Activated naive CD4-positive, alpha-beta T cell treated with anti-CD3 and anti-CD28 coated beads for 36 hours (primary cell): ENCODE data around the gene ZNF555. TPM values are rescaled to one million over a fixed set of nuclear protein-coding genes. Genes with fewer than 3 reads are reported as not detected.

Experiments
- CTCF ChIA-PET: fragments of 350-600 bp; sonication (Branson Sonifier 250); formaldehyde crosslinking; loops from one replicate; lab custom pipeline; 2021; ENCODE audit warnings: antibody characterized with exemption; lab: Charles Lee
- DNase-seq: peaks from one replicate; pipeline ENCODE4 v3.0.0-alpha.2; 2020
- H3K27ac Mint-ChIP-seq: one replicate; pipeline ENCODE4 v1.8.0; 2021; ENCODE audit warnings: mild to moderate bottlenecking, mixed read lengths
- H3K27me3 Mint-ChIP-seq: one replicate; pipeline ENCODE4 v1.8.0; 2021; ENCODE audit warnings: low read depth, mixed read lengths
- H3K36me3 Mint-ChIP-seq: one replicate; pipeline ENCODE4 v1.8.0; 2021; ENCODE audit warnings: low read depth, mixed read lengths
- H3K4me1 Mint-ChIP-seq: one replicate; pipeline ENCODE4 v1.8.0; 2021; ENCODE audit warnings: low read depth, mixed read lengths
- H3K4me3 Mint-ChIP-seq: one replicate; pipeline ENCODE4 v1.8.0; 2021; ENCODE audit warnings: mild to moderate bottlenecking, moderate library complexity, mixed read lengths
- H3K9me3 Mint-ChIP-seq: one replicate; pipeline ENCODE4 v1.8.0; 2021; ENCODE audit warnings: mixed read lengths
- intact Hi-C: fragments of 100-400 bp; cut with micrococcal nuclease; formaldehyde crosslinking; loops from one replicate; pipeline ENCODE4 v1.15.1; 2023
- total RNA-seq, 2 experiments: library from RNA; stranded (reverse); gene quantifications; one replicate each; pipeline ENCODE4 v1.2.3, GENCODE V29; 2021

ZNF555 gene
- total RNA-seq, 2 experiments from 2014 or later = 1.7 to 3.0 TPM

- Mint-ChIP-seq H3K4me3 (no peak overlapping the region), H3K36me3 (peaks cover 31% of the 10 kb centered on the region), H3K9me3 (no peaks in the 10 kb centered on the region), H3K27me3 (no peaks in the 10 kb centered on the region), H3K4me1 (no peaks in the 10 kb centered on the region), H3K27ac (no peak overlapping the region)
- CTCF ChIA-PET = no interaction called here
- no peak for DNase-seq
- intact Hi-C loops = no loop called here
Measured at GRCh38 chr19:2800506-2800905, 40.8 kb upstream of the ZNF555 start.

DNA sequence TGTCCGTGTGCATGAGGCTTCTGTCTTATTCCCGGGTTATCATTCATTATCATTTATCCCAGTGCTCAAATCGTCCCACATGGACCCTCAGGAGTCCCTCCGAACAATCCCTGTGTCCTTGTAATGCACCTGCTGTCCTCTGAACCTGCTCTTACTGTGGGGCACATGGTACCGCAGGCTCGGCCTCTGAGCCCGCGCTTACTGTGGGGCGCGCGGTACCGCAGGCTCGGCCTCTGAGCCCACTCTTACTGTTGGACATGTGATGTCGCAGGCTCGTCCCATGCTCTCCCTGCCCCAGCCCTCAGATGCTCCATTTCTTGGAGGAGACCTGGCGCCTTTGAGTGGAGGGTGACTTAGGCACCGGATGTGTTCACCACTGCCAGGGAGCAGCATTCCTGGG, 38.4 kb upstream of the ZNF555 start:
- H3K4me3 Mint-ChIP-seq = no peak overlapping the region
- H3K27me3 Mint-ChIP-seq = no peaks in the 10 kb centered on the region
- intact Hi-C loops = no loop called here
- H3K9me3 Mint-ChIP-seq = no peaks in the 10 kb centered on the region
- DNase-seq = no peak
- no peaks in the 10 kb centered on the region for H3K4me1 Mint-ChIP-seq
- no peak overlapping the region for H3K27ac Mint-ChIP-seq
- peaks cover 18% of the 10 kb centered on the region for H3K36me3 Mint-ChIP-seq
- CTCF ChIA-PET = no interaction called here

- DNase-seq = no peak
- Mint-ChIP-seq H3K9me3 (no peaks in the 10 kb centered on the region), H3K36me3 (peaks cover 19% of the 10 kb centered on the region), H3K27ac (no peak overlapping the region), H3K27me3 (no peaks in the 10 kb centered on the region), H3K4me1 (no peaks in the 10 kb centered on the region), H3K4me3 (no peak overlapping the region)
- CTCF ChIA-PET = no interaction called here
- intact Hi-C loops = no loop called here
Measured at GRCh38 chr19:2803486-2804155, 37.7 kb upstream of the ZNF555 start.

GRCh38 chr19:2804156-2805004, 36.9 kb upstream of the ZNF555 start:
- CTCF ChIA-PET = no interaction called here
- Mint-ChIP-seq H3K27ac (no peak overlapping the region), H3K4me3 (no peak overlapping the region), H3K36me3 (peaks cover 25% of the 10 kb centered on the region), H3K4me1 (no peaks in the 10 kb centered on the region), H3K9me3 (no peaks in the 10 kb centered on the region), H3K27me3 (no peaks in the 10 kb centered on the region)
- intact Hi-C loops = no loop called here
- no peak for DNase-seq

GRCh38 chr19:2805261-2805900, 35.9 kb upstream of the ZNF555 start:
- CTCF ChIA-PET = no interaction called here
- H3K27me3 Mint-ChIP-seq = no peaks in the 10 kb centered on the region
- intact Hi-C loops = no loop called here
- DNase-seq = no peak
- H3K4me1 Mint-ChIP-seq = no peaks in the 10 kb centered on the region
- peaks cover 25% of the 10 kb centered on the region for H3K36me3 Mint-ChIP-seq
- no peak overlapping the region for H3K27ac Mint-ChIP-seq
- no peaks in the 10 kb centered on the region for H3K9me3 Mint-ChIP-seq
- H3K4me3 Mint-ChIP-seq = no peak overlapping the region

GRCh38 chr19:2805991-2806649, 35.2 kb upstream of the ZNF555 start:
- Mint-ChIP-seq H3K27me3 (no peaks in the 10 kb centered on the region), H3K36me3 (peaks cover 22% of the 10 kb centered on the region), H3K27ac (no peak overlapping the region), H3K4me1 (no peaks in the 10 kb centered on the region), H3K4me3 (no peak overlapping the region), H3K9me3 (no peaks in the 10 kb centered on the region)
- no peak for DNase-seq
- CTCF ChIA-PET = no interaction called here
- intact Hi-C loops = no loop called here

DNA sequence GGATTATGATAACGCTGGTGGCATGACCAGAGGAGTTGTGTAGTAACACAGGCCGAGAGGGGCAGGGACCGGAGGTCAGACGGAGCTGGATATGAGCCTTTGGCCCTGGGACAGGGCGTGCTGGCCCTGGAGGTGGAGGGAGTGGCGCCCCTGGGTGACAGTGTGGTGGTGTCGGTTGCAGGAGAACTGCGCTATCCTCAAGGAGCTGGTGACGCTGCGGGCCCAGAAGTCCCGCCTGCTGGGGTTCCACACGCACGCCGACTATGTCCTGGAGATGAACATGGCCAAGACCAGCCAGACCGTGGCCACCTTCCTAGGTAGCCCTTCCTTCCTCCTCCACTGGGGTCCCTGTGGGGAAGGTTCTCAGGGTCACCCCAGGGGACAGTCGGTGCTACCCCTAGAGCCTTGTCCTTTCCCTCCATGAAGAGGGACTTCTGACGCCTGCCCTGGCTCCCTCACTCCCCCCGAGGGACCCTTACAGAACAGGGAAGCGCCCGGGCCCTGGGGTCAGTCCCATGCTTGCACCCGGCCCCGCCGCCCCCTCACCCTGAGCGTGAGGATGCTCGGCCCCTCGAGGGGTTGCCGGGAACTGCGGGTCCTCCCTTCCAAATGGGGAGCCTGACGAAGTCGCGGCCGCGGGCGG, 34.4 kb upstream of the ZNF555 start:
- no peak overlapping the region for H3K4me3 Mint-ChIP-seq
- H3K9me3 Mint-ChIP-seq = no peaks in the 10 kb centered on the region
- H3K27me3 Mint-ChIP-seq = no peaks in the 10 kb centered on the region
- no peaks in the 10 kb centered on the region for H3K4me1 Mint-ChIP-seq
- no peak overlapping the region for H3K27ac Mint-ChIP-seq
- CTCF ChIA-PET = no interaction called here
- intact Hi-C loops = no loop called here
- H3K36me3 Mint-ChIP-seq = peaks cover 20% of the 10 kb centered on the region
- DNase-seq = no peak

GRCh38 chr19:2807379-2808128, 33.7 kb upstream of the ZNF555 start:
- CTCF ChIA-PET = no interaction called here
- H3K36me3 Mint-ChIP-seq = peaks cover 19% of the 10 kb centered on the region
- no peaks in the 10 kb centered on the region for H3K4me1 Mint-ChIP-seq
- DNase-seq = no peak
- no peak overlapping the region for H3K4me3 Mint-ChIP-seq
- intact Hi-C loops = no loop called here
- no peak overlapping the region for H3K27ac Mint-ChIP-seq
- no peaks in the 10 kb centered on the region for H3K27me3 Mint-ChIP-seq
- H3K9me3 Mint-ChIP-seq = no peaks in the 10 kb centered on the region

DNA sequence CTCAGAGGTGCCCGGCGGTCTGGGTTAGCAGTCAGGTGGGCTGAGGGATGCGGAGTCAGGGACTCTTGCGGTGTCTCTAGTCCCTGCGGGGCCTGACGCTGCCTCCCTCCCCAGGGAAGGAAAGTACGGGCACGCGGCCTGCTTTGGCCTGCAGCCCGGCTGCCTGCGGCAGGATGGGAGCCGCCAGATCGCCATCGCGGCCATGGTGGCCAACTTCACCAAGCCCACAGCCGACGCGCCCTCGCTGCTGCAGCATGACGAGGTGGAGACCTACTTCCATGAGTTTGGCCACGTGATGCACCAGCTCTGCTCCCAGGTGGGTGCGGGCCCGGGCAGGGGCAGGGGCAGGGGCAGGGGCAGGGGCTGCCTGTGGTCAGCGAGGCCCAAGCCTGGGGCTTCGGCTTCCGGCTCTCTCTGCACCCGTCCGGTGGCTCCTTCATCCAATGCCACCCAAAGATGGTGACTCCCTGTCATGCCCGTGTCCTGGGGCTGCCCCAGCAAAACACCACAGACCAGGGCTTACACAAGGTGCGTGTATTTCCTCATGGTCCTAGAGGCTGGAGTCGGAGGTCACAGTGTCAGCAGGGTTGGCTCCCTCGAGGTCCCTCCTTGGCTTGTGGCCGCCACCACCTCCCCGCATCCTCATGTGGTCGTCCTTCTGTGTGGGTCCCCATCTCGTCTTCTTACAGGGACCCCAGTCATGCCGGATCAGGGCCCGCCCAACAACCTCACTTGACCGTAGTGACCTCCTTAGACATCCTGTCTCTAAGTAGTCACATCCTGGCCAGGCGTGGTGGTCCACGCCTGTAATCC, 32.9 kb upstream of the ZNF555 start:
- Mint-ChIP-seq H3K4me1 (no peaks in the 10 kb centered on the region), H3K4me3 (no peak overlapping the region), H3K9me3 (no peaks in the 10 kb centered on the region), H3K27ac (no peak overlapping the region), H3K27me3 (no peaks in the 10 kb centered on the region), H3K36me3 (peaks cover 12% of the 10 kb centered on the region)
- intact Hi-C loops = no loop called here
- DNase-seq = no peak
- CTCF ChIA-PET = no interaction called here

DNA sequence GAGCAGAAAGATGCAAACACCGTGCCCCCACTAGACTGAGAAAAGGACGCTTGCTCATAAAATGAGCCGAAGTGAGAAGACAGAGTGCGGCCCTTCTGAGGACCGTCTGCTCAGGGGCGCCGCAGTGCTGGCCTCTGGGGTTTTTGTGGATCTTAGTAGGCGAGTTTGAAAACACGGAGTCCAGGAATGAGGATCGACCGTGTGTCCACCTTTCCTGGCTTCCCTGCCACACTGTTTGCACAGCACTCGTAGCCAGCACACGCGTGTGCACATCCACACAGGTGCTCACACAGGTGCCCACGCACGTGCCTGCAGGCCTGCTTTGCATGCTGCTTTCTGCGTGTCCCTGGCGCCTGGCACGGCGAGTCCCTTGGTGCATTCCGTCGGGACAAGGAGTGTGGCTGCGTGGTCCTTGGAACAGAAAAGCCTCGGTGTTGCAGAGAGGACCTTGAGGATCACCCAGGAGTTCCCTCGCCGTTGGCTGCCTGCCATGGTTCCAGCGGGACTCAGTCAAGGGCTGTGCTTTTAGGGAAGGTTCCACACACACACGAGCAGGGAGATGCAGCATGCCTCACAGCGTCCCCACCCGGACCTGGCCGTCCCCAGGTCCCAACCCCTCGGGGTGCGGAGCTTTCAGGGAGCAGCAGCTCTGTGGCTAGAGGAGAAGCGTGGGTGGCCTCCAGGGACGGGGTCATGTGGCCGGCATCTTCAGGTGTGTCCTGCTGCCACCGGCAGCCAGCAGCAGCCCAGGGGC, 31.7 kb upstream of the ZNF555 start:
- intact Hi-C loops = no loop called here
- no peaks in the 10 kb centered on the region for H3K27me3 Mint-ChIP-seq
- CTCF ChIA-PET = interaction anchor here (0.6 kb wide), 1 partner anchor 155 kb away, joined by 3 read pairs; no protein-coding TSS in a partner anchor

More for the DNA sequence above, 31.7 kb upstream of the ZNF555 start:
- no peak for DNase-seq
- Mint-ChIP-seq H3K4me3 (no peak overlapping the region), H3K9me3 (no peaks in the 10 kb centered on the region), H3K27ac (no peak overlapping the region), H3K36me3 (peaks cover 16% of the 10 kb centered on the region), H3K4me1 (no peaks in the 10 kb centered on the region)
